UCSD-AML1 (cell line): ENCODE measurements around the gene KCNIP3.

ENCODE experiments used
- DNase-seq: peaks from one replicate; lab custom pipeline; 2025; ENCODE audit not compliant: unreplicated experiment; lab: John Stamatoyannopoulos, UW

The KCNIP3 gene

DNA sequence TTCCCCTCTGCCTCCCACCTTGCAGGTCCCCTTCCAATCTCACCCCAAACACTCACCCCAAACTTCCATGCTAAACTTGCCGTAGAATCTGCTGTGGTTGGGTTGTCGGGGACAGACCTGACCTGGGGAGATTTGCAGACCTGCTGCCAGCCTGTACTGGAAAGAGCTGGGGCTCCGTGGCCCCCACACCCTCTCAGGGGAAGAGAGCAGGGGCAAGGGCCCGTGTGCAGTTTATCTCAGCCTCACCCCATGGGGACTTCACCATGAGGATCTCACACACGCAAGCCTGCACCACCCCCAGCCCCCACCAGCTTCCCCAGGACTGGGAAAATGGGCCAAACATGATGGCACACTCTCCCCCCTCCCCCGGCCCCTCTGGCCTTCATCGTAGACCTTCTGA lies 30.7 kb downstream of the KCNIP3 start:
- DNase-seq: no peak

- DNase-seq: no peak
Measured at GRCh38 chr2:95328358-95329125, 31.4 kb downstream of the KCNIP3 start.

GRCh38 chr2:95329401-95329800 lies 32.3 kb downstream of the KCNIP3 start:
- no peak for DNase-seq

DNA sequence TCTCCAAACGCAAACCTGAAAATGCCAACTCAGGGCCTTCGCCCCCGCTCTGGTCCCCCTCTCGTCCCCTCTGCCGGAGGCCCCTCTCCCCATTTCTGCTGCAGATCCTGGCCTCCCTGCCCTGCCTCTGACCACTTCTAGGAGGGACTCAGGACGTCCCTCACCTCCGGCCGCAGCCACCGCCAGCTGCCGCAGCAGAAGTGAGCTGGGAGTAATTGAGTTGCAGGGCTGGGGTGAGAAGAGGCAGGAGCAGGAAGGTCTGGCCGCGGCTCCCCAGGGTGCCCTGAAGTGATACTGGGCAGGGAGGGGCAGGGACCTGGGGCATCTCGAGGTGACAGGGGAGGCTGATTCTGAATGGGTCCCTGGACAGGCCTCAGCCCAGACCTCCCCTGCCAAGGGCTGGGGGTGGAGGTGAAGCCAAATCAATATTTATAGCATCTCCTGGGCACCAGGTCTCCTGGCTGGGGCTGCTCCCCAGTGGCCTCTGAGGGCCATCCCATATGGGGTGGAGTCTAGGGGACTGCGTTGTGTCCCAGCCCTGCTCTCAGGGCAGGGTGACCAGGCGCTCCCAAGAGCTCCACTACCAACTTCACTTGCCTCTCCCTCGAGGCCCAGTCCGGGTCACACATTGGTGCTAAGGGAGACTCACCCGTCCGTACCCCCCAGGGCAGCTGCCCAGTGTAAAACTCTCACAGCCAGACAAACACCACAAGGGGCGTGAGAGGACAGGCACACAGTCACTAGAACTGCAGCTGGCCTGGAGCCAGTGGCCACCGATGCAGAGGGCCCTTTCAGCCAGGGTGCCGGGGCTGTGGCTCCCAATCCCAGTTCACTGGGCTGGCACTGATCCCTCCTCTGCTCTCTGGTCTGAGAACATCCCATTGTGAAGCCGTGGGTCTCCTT lies 33.0 kb downstream of the KCNIP3 start:
- no peak for DNase-seq

DNA sequence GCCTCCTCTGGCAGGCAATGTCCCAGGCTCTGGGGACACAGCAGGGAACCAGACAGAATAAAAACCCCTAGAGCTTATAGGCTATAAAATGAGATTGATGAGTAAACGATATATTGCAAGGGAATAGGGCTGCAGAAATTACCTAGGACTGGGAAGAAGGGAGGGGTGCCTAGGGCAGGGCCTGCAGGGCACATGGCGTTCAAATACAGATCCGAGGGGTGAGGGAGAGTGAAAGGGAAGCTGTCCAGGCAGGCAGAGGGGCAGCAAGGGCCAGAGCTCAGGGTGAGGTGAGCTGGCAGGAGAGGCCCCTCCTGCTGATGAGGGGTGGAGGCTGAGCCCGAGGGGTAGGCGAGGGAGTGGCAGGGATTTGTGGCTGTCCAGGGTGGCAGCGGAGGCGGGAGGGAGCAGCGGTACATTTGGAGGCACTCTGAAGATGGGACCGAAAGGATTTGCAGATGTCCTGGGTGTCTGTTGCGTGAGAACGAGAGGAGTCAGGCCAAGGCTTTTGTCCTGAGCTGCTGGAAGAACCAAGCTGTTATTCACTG lies 33.7 kb downstream of the KCNIP3 start:
- no peak for DNase-seq

DNA sequence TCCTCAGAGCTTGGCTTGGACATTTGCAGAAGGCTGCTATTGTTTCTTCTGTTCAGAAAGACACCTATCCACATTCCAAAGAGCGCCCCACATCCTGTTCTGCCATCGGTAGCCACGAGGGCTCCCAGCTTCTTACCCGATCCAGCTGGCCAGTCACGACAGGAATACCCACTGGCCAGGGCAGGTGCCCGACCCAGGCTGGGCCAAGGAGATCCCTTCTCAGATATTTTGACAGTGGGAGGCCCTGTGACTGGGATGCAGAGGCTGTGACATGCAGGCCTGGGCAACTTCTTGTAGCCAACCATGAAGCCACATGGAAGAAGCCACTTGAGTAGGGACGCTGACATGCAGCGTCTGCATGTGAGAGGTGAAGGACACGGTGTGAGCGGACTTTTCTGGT lies 34.5 kb downstream of the KCNIP3 start:
- DNase-seq: no peak

DNA sequence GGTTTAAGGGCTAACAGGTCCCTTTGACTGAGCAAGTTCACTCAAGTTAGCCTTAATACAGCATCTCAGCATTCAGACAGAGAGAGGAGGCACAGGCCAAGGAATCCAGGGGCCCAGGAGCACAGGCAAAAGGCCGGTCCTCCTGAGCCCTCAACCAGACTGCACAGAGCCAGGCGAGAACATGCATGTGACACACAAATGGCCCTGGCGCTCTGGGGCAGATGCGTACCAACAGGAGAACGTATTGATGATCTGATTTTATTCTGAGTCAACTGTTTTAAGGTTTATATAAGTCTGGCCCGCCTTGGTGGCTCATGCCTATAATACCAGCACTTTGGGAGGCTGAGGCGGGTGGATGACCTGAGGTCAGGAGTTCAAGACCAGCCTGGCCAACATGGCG lies 34.9 kb downstream of the KCNIP3 start:
- no peak for DNase-seq

DNA sequence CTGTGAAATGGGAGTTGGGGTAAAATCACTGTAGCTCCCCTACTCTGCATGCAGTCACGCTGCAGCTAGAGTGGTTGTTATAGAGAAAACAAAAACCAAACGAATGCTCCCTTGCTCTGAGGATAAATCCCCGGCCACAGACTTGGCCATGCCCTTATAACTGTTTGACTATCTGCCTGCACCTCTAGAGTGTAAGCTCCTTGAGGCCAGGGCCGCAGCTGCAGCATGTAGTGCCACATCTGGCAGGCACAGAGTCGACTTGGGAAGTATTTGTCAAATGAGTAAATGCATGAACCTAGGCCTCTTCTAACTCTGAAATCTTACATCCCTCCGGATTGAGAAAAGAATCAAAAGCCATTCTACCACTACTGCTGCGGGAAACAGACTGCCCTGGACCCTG lies 35.9 kb downstream of the KCNIP3 start:
- DNase-seq: no peak

DNA sequence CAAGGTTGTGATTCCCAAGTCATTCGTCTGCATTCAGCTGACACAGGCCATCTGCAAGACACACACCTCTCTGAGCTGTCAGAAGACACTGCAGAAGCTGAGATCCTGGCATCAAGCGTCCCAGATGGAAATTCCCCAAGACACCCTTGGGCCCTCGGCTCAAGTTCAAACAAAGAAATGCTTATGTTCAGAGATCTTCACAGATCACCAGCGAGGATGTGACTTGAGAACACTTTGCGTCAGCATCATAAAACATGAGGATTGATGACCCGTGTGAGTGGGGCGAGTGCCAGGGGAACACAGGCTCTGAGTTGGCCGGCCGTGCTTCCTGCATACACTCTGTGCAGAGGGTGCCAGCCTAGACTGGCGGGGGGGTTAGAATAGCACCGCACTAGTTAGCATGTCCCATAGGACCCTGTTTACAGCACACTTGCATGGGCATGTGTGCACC lies 36.8 kb downstream of the KCNIP3 start:
- DNase-seq: no peak

DNA sequence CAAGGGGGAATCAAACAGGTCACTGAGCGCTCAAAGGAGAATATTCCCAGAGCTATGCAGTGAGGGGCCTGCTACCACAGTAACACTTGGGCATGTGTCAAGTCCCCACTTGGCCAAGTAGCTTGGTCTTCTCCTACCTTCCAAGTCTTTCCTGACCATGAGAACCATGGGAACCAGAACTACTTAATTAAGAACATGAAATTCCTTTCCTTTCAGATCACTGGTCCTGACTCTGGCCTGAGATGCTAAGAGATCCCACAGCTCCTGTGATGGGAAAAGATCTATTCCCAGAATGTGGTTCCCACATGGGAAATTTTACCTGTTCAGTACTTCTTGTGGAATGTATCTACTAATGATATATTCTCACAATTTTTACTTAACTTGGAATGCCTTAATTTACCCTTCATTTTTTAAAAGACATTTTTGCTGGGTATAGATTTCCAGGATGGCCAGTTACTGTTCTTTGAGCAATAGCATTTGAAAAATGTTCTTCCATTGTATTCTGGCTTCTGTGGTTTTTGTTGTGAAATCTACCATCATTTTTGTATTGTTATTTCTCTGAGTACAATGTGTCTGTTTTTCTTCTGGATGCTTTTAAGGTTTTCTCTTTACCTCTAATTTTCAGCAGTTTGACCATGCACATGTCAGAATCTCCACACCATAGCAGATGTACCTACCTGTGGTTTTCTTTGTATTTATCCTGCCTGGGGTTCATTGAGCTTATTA lies 37.9 kb downstream of the KCNIP3 start:
- no peak for DNase-seq

DNA sequence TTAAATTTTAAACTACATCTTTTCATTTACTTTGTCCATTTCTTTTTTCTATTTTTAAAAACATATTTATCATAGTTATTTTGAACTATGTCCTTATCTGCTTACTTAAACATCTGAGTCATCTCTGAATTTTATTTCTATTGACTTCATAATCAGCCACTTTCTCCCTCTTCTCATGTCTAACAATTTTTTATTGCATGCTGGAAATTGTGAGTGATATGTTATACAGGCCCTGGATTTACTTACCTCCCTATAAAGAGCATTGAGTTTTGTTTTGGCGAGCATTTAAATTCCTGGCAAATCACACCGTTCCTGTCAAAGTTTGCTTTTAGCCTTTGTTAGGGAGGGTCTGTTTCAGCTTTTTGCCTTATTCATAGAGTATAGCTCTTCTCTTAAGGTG lies 39.3 kb downstream of the KCNIP3 start:
- DNase-seq: no peak

- DNase-seq: no peak
Measured at GRCh38 chr2:95337829-95338228, 40.7 kb downstream of the KCNIP3 start.

GRCh38 chr2:95342556-95343320 lies 45.6 kb downstream of the KCNIP3 start:
- DNase-seq: no peak

GRCh38 chr2:95343429-95344214 lies 46.5 kb downstream of the KCNIP3 start:
- DNase-seq: no peak

DNA sequence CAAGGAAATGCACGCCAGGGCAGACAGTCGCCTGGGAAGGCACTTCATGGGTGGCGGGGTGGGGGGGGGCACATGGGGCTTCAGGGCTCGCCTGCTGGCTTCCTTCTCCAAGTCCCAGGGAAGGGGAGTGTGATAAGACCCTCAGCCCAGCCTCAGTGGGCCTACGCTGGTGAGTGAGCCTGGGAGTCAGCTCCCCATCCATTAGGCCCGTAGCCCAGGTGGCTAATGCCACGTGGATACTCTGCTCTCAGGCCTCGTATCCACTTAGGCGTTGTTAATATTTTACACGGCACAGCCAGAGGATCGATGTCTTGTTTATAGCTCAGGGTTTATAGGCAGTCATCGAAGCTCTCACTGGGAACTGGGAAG lies 47.1 kb downstream of the KCNIP3 start:
- DNase-seq: no peak

DNA sequence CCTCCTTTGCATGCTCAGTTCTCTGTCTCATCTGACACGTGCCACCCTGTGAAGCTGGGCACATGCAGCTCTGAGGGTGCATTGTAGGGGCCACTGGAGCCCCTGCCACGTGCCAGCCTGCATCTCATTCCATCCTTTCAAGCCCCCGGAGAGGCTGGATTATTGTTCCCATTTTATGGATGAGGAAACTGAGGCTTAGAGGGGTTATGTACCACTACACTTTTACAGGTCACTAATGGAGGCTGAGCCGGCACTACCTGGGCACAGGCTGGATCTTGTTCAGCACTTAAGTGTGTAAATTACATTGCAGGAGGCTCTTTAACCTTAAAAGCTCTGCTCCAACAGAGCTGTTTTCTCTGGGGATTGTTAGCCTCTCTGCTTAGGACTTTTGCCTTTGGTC lies 47.5 kb downstream of the KCNIP3 start:
- no peak for DNase-seq

- DNase-seq: no peak
Measured at GRCh38 chr2:95345081-95345562, 48.0 kb downstream of the KCNIP3 start.

DNA sequence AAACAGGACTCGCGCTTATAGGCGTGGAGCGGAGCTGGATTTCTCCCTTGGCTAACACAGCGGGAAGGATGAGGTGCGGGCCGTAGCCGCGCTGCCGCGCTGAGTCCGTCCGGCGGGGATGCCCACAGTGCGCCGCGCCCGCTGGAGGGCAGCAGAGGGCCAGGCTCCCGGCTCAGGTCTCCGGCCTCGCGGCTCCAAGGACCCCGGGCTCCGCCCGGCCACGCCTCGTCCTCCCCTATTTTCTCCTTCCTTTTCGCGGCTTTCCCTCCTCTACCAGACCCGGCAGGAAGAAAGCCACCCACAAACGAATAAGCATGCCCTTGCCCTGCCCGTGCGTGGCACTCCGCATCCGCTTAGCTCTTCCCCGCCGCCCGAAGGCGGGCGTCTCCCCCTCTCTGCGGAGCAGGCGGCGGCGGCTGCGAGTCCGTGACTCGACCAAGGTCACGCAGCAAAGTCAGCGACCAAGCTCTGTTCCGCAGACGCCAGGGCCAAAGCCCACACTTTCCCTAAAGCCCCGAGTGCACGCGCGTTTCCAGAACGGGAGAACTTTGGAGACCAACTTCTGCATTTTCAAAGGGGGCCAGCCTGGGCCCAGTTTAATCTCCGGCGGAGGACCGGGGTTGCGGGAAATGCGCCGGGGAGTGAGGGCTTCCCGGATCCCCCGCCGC lies 48.5 kb downstream of the KCNIP3 start:
- DNase-seq: peak; percentile 81

DNA sequence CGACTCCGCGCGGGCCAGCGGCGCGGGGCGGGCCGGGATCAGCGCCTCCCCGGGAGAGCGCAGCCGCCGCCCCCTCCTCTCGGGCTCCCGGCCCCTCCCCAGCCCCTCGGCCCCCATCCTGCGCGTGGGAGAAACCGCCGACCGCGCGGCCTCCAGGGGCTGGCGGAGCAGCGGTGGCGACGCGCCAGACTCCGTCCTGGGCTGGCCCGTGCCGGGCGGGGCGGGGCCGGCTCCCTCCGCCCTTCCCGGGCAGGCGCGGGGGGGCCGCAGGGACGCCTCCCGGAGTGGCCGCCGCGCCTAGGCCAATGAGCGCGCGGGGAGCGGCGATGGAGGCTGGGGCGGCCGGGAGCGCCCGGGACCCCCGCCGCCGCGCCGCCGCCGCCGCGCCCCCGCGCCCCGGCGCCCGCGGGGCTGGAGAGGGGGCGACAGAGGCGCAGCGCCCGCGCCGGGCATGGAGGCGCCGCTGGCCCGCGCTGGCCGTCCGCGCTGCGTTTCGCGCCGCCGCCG lies 49.1 kb downstream of the KCNIP3 start:
- DNase-seq: no peak
